ENCODE results near the gene RIOK2.
A peak's percentile ranks its signal among the peaks of the same experiment; 100 is the strongest.
"Not testable (repeated sequence)": the region's sequence is repeated elsewhere in the genome, so short reads cannot be mapped to it uniquely, and the experiment has no call there.

Gene RIOK2

GRCh38 chr5:97141031-97141430, 42.0 kb downstream of the RIOK2 start:
- no peak overlapping the region for H3K4me3 ChIP-seq (ENCODE audit: low read length)
- H3K23ac ChIP-seq (ENCODE audit: low read length) = no peak overlapping the region
- no peak overlapping the region for H4K5ac ChIP-seq (ENCODE audit: low read length)
- peaks cover 8% of the 10 kb centered on the region for H3K4me1 ChIP-seq (ENCODE audit: control insufficient read depth, low read depth, low read length)
- H2AK5ac ChIP-seq (ENCODE audit: low read length) = no peak overlapping the region
- H3K36me3 ChIP-seq (ENCODE audit: control insufficient read depth, insufficient read depth, low read length) = no peaks in the 10 kb centered on the region
- no peak overlapping the region for H2BK120ac ChIP-seq (ENCODE audit: low read depth, low read length)
- no peak overlapping the region for H3K4me2 ChIP-seq (ENCODE audit: low read length)
- WGBS (ENCODE audit: extremely low coverage, insufficient coverage, low lambda C conversion rate) = no CpG with 5 or more reads among the region's 4 CpGs
- H2BK5ac ChIP-seq (ENCODE audit: low read length) = no peak overlapping the region
- H2BK15ac ChIP-seq (replicated peaks; ENCODE audit: low read depth) = no peak overlapping the region
- H3K79me1 ChIP-seq (ENCODE audit: low read length) = no peaks in the 10 kb centered on the region
- no peak overlapping the region for H3K56ac ChIP-seq (ENCODE audit: low read length)
- no peak overlapping the region for H3K27ac ChIP-seq (ENCODE audit: low read depth, low read length)
- no peak overlapping the region for H4K8ac ChIP-seq (ENCODE audit: low read depth, low read length)
- DNase-seq = no peak
- H3K9ac ChIP-seq (ENCODE audit: low read length) = no peak overlapping the region
- no peak overlapping the region for H3K4ac ChIP-seq (ENCODE audit: low read depth, low read length)
- no peaks in the 10 kb centered on the region for H3K27me3 ChIP-seq (ENCODE audit: insufficient read depth, low read length, poor library complexity)
- no peaks in the 10 kb centered on the region for H3K79me2 ChIP-seq (ENCODE audit: control insufficient read depth, insufficient read depth, low read length)
- H3K18ac ChIP-seq (ENCODE audit: low read length) = no peak overlapping the region

DNA sequence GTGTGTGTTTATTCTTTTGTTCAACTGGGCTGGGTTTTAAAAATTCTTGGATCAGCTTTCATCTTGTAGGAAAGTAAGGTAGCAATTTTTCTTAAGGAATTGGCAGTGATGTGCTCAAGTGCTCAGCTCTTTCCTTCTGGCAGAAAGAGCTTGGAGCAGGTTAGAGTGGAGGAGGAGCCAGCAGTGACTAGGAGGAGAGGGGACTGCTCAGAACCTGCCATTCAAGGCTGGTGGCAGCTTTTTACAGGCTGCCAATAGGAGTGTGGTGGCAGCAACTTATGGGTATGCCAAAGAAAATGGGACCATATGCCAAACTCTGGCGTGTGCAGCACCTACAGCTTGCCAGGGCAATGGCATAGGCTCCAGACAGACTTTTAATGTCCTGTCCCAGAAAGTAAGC, 42.8 kb downstream of the RIOK2 start:
- not testable (repeated sequence) for H3K79me2 ChIP-seq (ENCODE audit: control insufficient read depth, insufficient read depth, low read length); H3K27me3 ChIP-seq (ENCODE audit: insufficient read depth, low read length, poor library complexity); H3K56ac ChIP-seq (ENCODE audit: low read length); H4K5ac ChIP-seq (ENCODE audit: low read length); H3K79me1 ChIP-seq (ENCODE audit: low read length); H2BK5ac ChIP-seq (ENCODE audit: low read length); H3K4ac ChIP-seq (ENCODE audit: low read depth, low read length); H3K4me2 ChIP-seq (ENCODE audit: low read length); H3K36me3 ChIP-seq (ENCODE audit: control insufficient read depth, insufficient read depth, low read length); H3K18ac ChIP-seq (ENCODE audit: low read length); H3K9ac ChIP-seq (ENCODE audit: low read length); H3K27ac ChIP-seq (ENCODE audit: low read depth, low read length); H4K8ac ChIP-seq (ENCODE audit: low read depth, low read length); H3K23ac ChIP-seq (ENCODE audit: low read length); H2AK5ac ChIP-seq (ENCODE audit: low read length); H3K4me3 ChIP-seq (ENCODE audit: low read length); H2BK120ac ChIP-seq (ENCODE audit: low read depth, low read length); H2BK15ac ChIP-seq (replicated peaks; ENCODE audit: low read depth)
- H3K4me1 ChIP-seq (ENCODE audit: control insufficient read depth, low read depth, low read length) = peaks cover 11% of the 10 kb centered on the region
- DNase-seq = peak; percentile 40
- no CpG with 5 or more reads among the region's 1 CpG for WGBS (ENCODE audit: extremely low coverage, insufficient coverage, low lambda C conversion rate)

DNA sequence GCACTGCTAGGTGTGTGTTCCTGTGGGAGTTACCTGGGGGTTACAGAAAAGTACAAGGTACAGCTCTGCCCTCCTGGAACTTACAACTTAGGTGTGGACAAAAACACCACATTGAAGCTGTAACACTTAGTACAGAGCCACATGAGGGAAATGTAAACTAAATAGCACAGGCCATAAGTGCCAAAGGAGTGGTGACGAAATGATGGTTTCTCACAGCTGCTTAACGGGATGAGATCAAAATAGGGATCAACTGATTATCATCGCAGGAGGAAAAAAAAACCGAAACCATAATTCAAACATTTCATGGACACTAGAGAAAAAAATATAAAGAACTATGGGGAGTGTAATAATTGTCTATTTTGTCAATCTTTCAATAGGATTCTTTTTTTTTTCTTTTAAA, 46.6 kb downstream of the RIOK2 start:
- Histone ChIP-seq H3K23ac (ENCODE audit: low read length) (no peak overlapping the region), H3K4ac (ENCODE audit: low read depth, low read length) (no peak overlapping the region), H2BK5ac (ENCODE audit: low read length) (no peak overlapping the region), H3K9ac (ENCODE audit: low read length) (no peak overlapping the region), H3K4me1 (ENCODE audit: control insufficient read depth, low read depth, low read length) (peaks cover 12% of the 10 kb centered on the region), H3K79me2 (ENCODE audit: control insufficient read depth, insufficient read depth, low read length) (no peaks in the 10 kb centered on the region), H4K5ac (ENCODE audit: low read length) (no peak overlapping the region), H3K4me3 (ENCODE audit: low read length) (no peak overlapping the region), H3K27ac (ENCODE audit: low read depth, low read length) (no peak overlapping the region), H3K18ac (ENCODE audit: low read length) (no peak overlapping the region), H2AK5ac (ENCODE audit: low read length) (no peak overlapping the region), H3K4me2 (ENCODE audit: low read length) (no peak overlapping the region), H2BK120ac (ENCODE audit: low read depth, low read length) (no peak overlapping the region), H3K79me1 (ENCODE audit: low read length) (no peaks in the 10 kb centered on the region), H3K56ac (ENCODE audit: low read length) (no peak overlapping the region), H3K36me3 (ENCODE audit: control insufficient read depth, insufficient read depth, low read length) (no peaks in the 10 kb centered on the region), H4K8ac (ENCODE audit: low read depth, low read length) (no peak overlapping the region), H3K27me3 (ENCODE audit: insufficient read depth, low read length, poor library complexity) (no peaks in the 10 kb centered on the region), H2BK15ac (replicated peaks; ENCODE audit: low read depth) (no peak overlapping the region)
- no CpG with 5 or more reads among the region's 4 CpGs for WGBS (ENCODE audit: extremely low coverage, insufficient coverage, low lambda C conversion rate)
- DNase-seq = no peak

DNA sequence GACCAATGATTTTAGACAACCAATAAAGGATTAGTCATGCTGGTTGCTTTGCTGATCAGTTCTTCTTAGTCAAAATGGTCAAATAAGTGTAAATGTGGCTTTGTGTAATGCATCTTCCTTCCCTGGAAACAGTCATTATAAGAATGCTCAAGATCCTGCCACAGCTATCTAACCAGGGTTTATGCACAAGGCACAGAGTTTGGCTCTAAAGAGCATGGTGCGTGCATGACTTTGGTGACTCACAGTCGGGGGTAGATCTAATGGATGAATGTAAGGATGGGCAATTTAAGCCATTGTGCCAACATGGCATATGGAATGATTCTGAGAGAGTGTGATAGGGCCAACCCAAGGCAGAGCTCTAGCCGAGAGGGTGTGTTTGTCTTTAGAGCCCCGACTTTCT, 47.2 kb downstream of the RIOK2 start:
- Histone ChIP-seq H3K4me1 (ENCODE audit: control insufficient read depth, low read depth, low read length) (peaks cover 12% of the 10 kb centered on the region), H3K4me2 (ENCODE audit: low read length) (no peak overlapping the region), H2BK5ac (ENCODE audit: low read length) (no peak overlapping the region), H4K8ac (ENCODE audit: low read depth, low read length) (no peak overlapping the region), H3K79me2 (ENCODE audit: control insufficient read depth, insufficient read depth, low read length) (no peaks in the 10 kb centered on the region), H4K5ac (ENCODE audit: low read length) (no peak overlapping the region), H3K4me3 (ENCODE audit: low read length) (no peak overlapping the region), H3K23ac (ENCODE audit: low read length) (peak overlapping the region; percentile 76), H3K36me3 (ENCODE audit: control insufficient read depth, insufficient read depth, low read length) (no peaks in the 10 kb centered on the region), H3K4ac (ENCODE audit: low read depth, low read length) (no peak overlapping the region), H3K18ac (ENCODE audit: low read length) (no peak overlapping the region), H2AK5ac (ENCODE audit: low read length) (no peak overlapping the region), H2BK120ac (ENCODE audit: low read depth, low read length) (no peak overlapping the region), H3K9ac (ENCODE audit: low read length) (no peak overlapping the region), H3K27me3 (ENCODE audit: insufficient read depth, low read length, poor library complexity) (no peaks in the 10 kb centered on the region), H3K56ac (ENCODE audit: low read length) (peak overlapping the region; percentile 8), H3K79me1 (ENCODE audit: low read length) (no peaks in the 10 kb centered on the region), H2BK15ac (replicated peaks; ENCODE audit: low read depth) (no peak overlapping the region), H3K27ac (ENCODE audit: low read depth, low read length) (no peak overlapping the region)
- no peak for DNase-seq
- WGBS (ENCODE audit: extremely low coverage, insufficient coverage, low lambda C conversion rate) = no CpG with 5 or more reads among the region's 4 CpGs

DNA sequence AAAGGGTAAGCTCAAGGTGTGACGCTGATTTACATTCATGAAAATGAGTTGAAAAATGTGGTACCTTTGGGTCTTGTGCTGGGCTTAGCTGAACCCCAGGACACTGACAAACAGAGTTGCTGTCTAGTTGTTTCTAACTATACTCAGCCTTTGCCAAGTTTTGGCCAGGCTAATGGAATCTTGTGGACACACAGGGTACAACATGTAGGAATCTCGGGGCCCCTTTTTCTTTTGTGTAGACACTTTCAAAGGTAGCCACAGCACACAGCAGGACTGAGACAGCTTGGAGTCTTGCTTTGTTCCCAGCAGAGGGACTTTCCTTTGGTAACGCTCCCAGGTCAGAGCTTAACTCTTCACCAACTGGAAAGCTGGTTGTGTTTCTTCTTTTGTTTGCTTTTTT, 48.4 kb downstream of the RIOK2 start:
- H3K27ac ChIP-seq (ENCODE audit: low read depth, low read length) = no peak overlapping the region
- H3K18ac ChIP-seq (ENCODE audit: low read length) = no peak overlapping the region
- H3K27me3 ChIP-seq (ENCODE audit: insufficient read depth, low read length, poor library complexity) = no peaks in the 10 kb centered on the region
- H3K79me1 ChIP-seq (ENCODE audit: low read length) = no peaks in the 10 kb centered on the region
- H2BK120ac ChIP-seq (ENCODE audit: low read depth, low read length) = no peak overlapping the region
- H3K79me2 ChIP-seq (ENCODE audit: control insufficient read depth, insufficient read depth, low read length) = no peaks in the 10 kb centered on the region
- peak overlapping the region; percentile 33 for H4K5ac ChIP-seq (ENCODE audit: low read length)
- no peak overlapping the region for H3K4me2 ChIP-seq (ENCODE audit: low read length)
- WGBS (ENCODE audit: extremely low coverage, insufficient coverage, low lambda C conversion rate) = no CpG with 5 or more reads among the region's 3 CpGs
- peak overlapping the region; percentile 5 for H3K56ac ChIP-seq (ENCODE audit: low read length)
- H4K8ac ChIP-seq (ENCODE audit: low read depth, low read length) = peak overlapping the region; percentile 39
- H3K4ac ChIP-seq (ENCODE audit: low read depth, low read length) = no peak overlapping the region
- no peak overlapping the region for H2BK15ac ChIP-seq (replicated peaks; ENCODE audit: low read depth)
- no peak overlapping the region for H3K9ac ChIP-seq (ENCODE audit: low read length)
- no peak overlapping the region for H3K4me3 ChIP-seq (ENCODE audit: low read length)
- H3K23ac ChIP-seq (ENCODE audit: low read length) = no peak overlapping the region
- H2BK5ac ChIP-seq (ENCODE audit: low read length) = no peak overlapping the region
- peak; percentile 62 for DNase-seq
- H2AK5ac ChIP-seq (ENCODE audit: low read length) = no peak overlapping the region
- peaks cover 11% of the 10 kb centered on the region for H3K4me1 ChIP-seq (ENCODE audit: control insufficient read depth, low read depth, low read length)
- no peaks in the 10 kb centered on the region for H3K36me3 ChIP-seq (ENCODE audit: control insufficient read depth, insufficient read depth, low read length)

GRCh38 chr5:97133101-97133500, 49.9 kb downstream of the RIOK2 start:
- no peaks in the 10 kb centered on the region for H3K36me3 ChIP-seq (ENCODE audit: control insufficient read depth, insufficient read depth, low read length)
- no peak overlapping the region for H2AK5ac ChIP-seq (ENCODE audit: low read length)
- no peak overlapping the region for H3K9ac ChIP-seq (ENCODE audit: low read length)
- no peak overlapping the region for H3K56ac ChIP-seq (ENCODE audit: low read length)
- no peaks in the 10 kb centered on the region for H3K27me3 ChIP-seq (ENCODE audit: insufficient read depth, low read length, poor library complexity)
- no peaks in the 10 kb centered on the region for H3K79me2 ChIP-seq (ENCODE audit: control insufficient read depth, insufficient read depth, low read length)
- H3K4me2 ChIP-seq (ENCODE audit: low read length) = no peak overlapping the region
- no peak overlapping the region for H3K23ac ChIP-seq (ENCODE audit: low read length)
- no peak overlapping the region for H2BK5ac ChIP-seq (ENCODE audit: low read length)
- H3K79me1 ChIP-seq (ENCODE audit: low read length) = no peaks in the 10 kb centered on the region
- no peak overlapping the region for H4K8ac ChIP-seq (ENCODE audit: low read depth, low read length)
- no peak overlapping the region for H2BK15ac ChIP-seq (replicated peaks; ENCODE audit: low read depth)
- no peak overlapping the region for H3K18ac ChIP-seq (ENCODE audit: low read length)
- H3K4me3 ChIP-seq (ENCODE audit: low read length) = no peak overlapping the region
- no peak overlapping the region for H4K5ac ChIP-seq (ENCODE audit: low read length)
- H3K27ac ChIP-seq (ENCODE audit: low read depth, low read length) = no peak overlapping the region
- peaks cover 8% of the 10 kb centered on the region for H3K4me1 ChIP-seq (ENCODE audit: control insufficient read depth, low read depth, low read length)
- no peak overlapping the region for H2BK120ac ChIP-seq (ENCODE audit: low read depth, low read length)
- DNase-seq = no peak
- H3K4ac ChIP-seq (ENCODE audit: low read depth, low read length) = no peak overlapping the region
